HEK293T (cell line): ENCODE data around the gene PRF1.

Source experiments
- ARNT ChIP-seq: fragments of 450-650 bp; IDR thresholded peaks from 2 replicates; pipeline ENCODE4 v1.6.1; 2017; ENCODE audit warnings: mild to moderate bottlenecking
- CTBP1 ChIP-seq: fragments of 450-650 bp; IDR thresholded peaks from 2 replicates; pipeline ENCODE4 v1.6.1; 2016; ENCODE audit warnings: borderline replicate concordance
- FOXA1 ChIP-seq: fragments of 450-650 bp; IDR thresholded peaks from 2 replicates; pipeline ENCODE4 v1.6.1; 2016; ENCODE audit warnings: mild to moderate bottlenecking
- FOXK2 ChIP-seq: fragments of 450-650 bp; IDR thresholded peaks from 2 replicates; pipeline ENCODE4 v1.6.1; 2016; ENCODE audit warnings: mild to moderate bottlenecking
- FOXM1 ChIP-seq: fragments of 450-650 bp; IDR thresholded peaks from 2 replicates; pipeline ENCODE4 v1.6.1; 2017; ENCODE audit warnings: mild to moderate bottlenecking, borderline replicate concordance
- HDGF ChIP-seq: fragments of 450-650 bp; IDR thresholded peaks from 2 replicates; pipeline ENCODE4 v1.6.1; 2017; ENCODE audit warnings: antibody characterized with exemption, borderline replicate concordance
- SP1 ChIP-seq: fragments of 450-650 bp; IDR thresholded peaks from 2 replicates; pipeline ENCODE4 v1.6.1; 2017
- SUZ12 ChIP-seq: fragments of 450-650 bp; IDR thresholded peaks from 2 replicates; pipeline ENCODE4 v1.6.1; 2016; ENCODE audit warnings: mild to moderate bottlenecking
- TF ChIP-seq, protein P1 (sequence below): fragments of 450-650 bp; IDR thresholded peaks from 2 replicates; pipeline ENCODE4 v1.6.1; 2016

- no peak for TF ChIP-seq FOXM1
- TF ChIP-seq, protein P1, sequence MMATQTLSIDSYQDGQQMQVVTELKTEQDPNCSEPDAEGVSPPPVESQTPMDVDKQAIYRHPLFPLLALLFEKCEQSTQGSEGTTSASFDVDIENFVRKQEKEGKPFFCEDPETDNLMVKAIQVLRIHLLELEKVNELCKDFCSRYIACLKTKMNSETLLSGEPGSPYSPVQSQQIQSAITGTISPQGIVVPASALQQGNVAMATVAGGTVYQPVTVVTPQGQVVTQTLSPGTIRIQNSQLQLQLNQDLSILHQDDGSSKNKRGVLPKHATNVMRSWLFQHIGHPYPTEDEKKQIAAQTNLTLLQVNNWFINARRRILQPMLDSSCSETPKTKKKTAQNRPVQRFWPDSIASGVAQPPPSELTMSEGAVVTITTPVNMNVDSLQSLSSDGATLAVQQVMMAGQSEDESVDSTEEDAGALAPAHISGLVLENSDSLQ = no peak
- no peak for TF ChIP-seq FOXK2
- no peak for TF ChIP-seq FOXA1
- no peak for TF ChIP-seq HDGF
- TF ChIP-seq SP1 = no peak
- no peak for TF ChIP-seq SUZ12
- no peak for TF ChIP-seq CTBP1
- TF ChIP-seq ARNT = no peak
These were observed 16.9 kb upstream of the PRF1 start for GRCh38 chr10:70619271-70620019.
